Activated CD8-positive, alpha-beta memory T cell treated with anti-CD3 and anti-CD28 coated beads, Interleukin-2, amount 50 U/mL, for 1 hour (primary cell): ENCODE data around the gene PSD4.

Experiments used
- DNase-seq: peaks from one replicate; pipeline ENCODE4 v3.0.0-alpha.2; 2020; ENCODE audit errors: extremely low read depth

PSD4 gene

GRCh38 chr2:113238871-113239839, 65.4 kb downstream of the PSD4 start:
- DNase-seq = no peak

GRCh38 chr2:113240150-113240914, 66.6 kb downstream of the PSD4 start:
- no peak for DNase-seq

- no peak for DNase-seq
Measured at GRCh38 chr2:113240915-113241911, 67.4 kb downstream of the PSD4 start.

GRCh38 chr2:113242327-113242726, 68.6 kb downstream of the PSD4 start:
- DNase-seq = no peak

GRCh38 chr2:113245276-113245711, 71.5 kb downstream of the PSD4 start:
- DNase-seq = no peak

- no peak for DNase-seq
Measured at GRCh38 chr2:113246606-113247005, 72.8 kb downstream of the PSD4 start.

- DNase-seq = peak; percentile 34
Measured at GRCh38 chr2:113248997-113249770, 75.4 kb downstream of the PSD4 start.

GRCh38 chr2:113251118-113251517, 77.3 kb downstream of the PSD4 start:
- no peak for DNase-seq

GRCh38 chr2:113252047-113252590, 78.3 kb downstream of the PSD4 start:
- DNase-seq = no peak

GRCh38 chr2:113253453-113253852, 79.7 kb downstream of the PSD4 start:
- no peak for DNase-seq

- no peak for DNase-seq
Measured at GRCh38 chr2:113255140-113256070, 81.6 kb downstream of the PSD4 start.

GRCh38 chr2:113257516-113258264, 83.9 kb downstream of the PSD4 start:
- DNase-seq = no peak

- DNase-seq = no peak
Measured at GRCh38 chr2:113258471-113259147, 84.8 kb downstream of the PSD4 start.
